ENCODE data around the gene BCAR3.

GRCh38 chr1:93528412-93528811 is 153.2 kb downstream of the BCAR3 start:
- TF ChIP-seq CTCF (IDR thresholded peaks at IDR 0.05; ENCODE audit: borderline replicate concordance, extremely low read depth, low read length, poor library complexity, severe bottlenecking) (no peak), EZH2 (IDR thresholded peaks at IDR 0.05; ENCODE audit: borderline replicate concordance, low read depth, low read length, severe bottlenecking) (no peak)
